B cell (primary cell): ENCODE measurements around the gene KRTCAP2. TPM values are rescaled to one million over a fixed set of nuclear protein-coding genes. Genes with fewer than 3 reads are reported as not detected.
A peak's percentile ranks its signal among the peaks of the same experiment; 100 is the strongest.

Experiments used
- ATAC-seq: fragments of 200-7000 bp; cut with Tn5 transposase; one replicate; pipeline ENCODE4 v1.10.0; 2021; ENCODE audit warnings: low read depth, mild to moderate bottlenecking, moderate number of reproducible peaks, moderate library complexity
- CTCF ChIA-PET: fragments of 350-600 bp; sonication (Branson Sonifier 250); formaldehyde crosslinking; loops from one replicate; lab custom pipeline; 2021; ENCODE audit warnings: antibody characterized with exemption, inconsistent platforms; lab: Charles Lee
- POLR2A ChIA-PET: fragments of 350-600 bp; sonication (Branson Sonifier 250); formaldehyde crosslinking; loops from one replicate; lab custom pipeline; 2021; ENCODE audit warnings: antibody characterized with exemption; lab: Charles Lee
- DNase-seq: peaks from one replicate; pipeline ENCODE4 v3.0.0; 2013
- H2AFZ ChIP-seq: 2 replicates; pipeline ENCODE4 v1.6.1; 2012; ENCODE audit warnings: mild to moderate bottlenecking, low read depth, low read length; ENCODE audit not compliant: insufficient read depth, poor library complexity, severe bottlenecking
- H3K27ac ChIP-seq, 2 donors: 1 replicate in 1 of 2; 2 replicates in 1 of 2; pipeline ENCODE4 v1.5.1; 2012 to 2013; ENCODE audit warnings: low read length in 2 of 2, mild to moderate bottlenecking in 2 of 2, moderate library complexity in 1 of 2
- H3K27me3 ChIP-seq, 4 experiments: fragments of 200-600 bp in 1 of 4; sonication (generic) in 1 of 4; replicated peaks in 1 of 4; 1 replicate in 2 of 4; 2 replicates in 2 of 4; pipeline versions ENCODE4 v1.6.1 to v1.7.0; 2013 to 2016; ENCODE audit warnings: low read length in 3 of 4, mild to moderate bottlenecking in 2 of 4, mixed read lengths in 1 of 4, moderate library complexity in 1 of 4; ENCODE audit not compliant: insufficient read depth in 4 of 4, control insufficient read depth in 3 of 4; ENCODE audit errors: control extremely low read depth in 1 of 4
- H3K36me3 ChIP-seq, 2 experiments: replicated peaks in 1 of 2; 1 replicate in 1 of 2; 2 replicates in 1 of 2; pipeline versions ENCODE4 v1.6.1 to v1.7.1; 2013; ENCODE audit warnings: low read length in 1 of 2; ENCODE audit not compliant: insufficient read depth in 2 of 2, control insufficient read depth in 1 of 2; ENCODE audit errors: control extremely low read depth in 1 of 2, extremely low read depth in 1 of 2
- H3K4me1 ChIP-seq, 2 donors: fragments of 200-600 bp in 1 of 2; sonication (generic) in 1 of 2; 1 replicate in 1 of 2; 2 replicates in 1 of 2; pipeline versions ENCODE4 v1.5.1 to v1.6.1; 2013 to 2017; ENCODE audit warnings: low read length in 2 of 2; ENCODE audit not compliant: control insufficient read depth in 2 of 2, insufficient read depth in 2 of 2
- H3K4me2 ChIP-seq: replicated peaks from 2 replicates; pipeline ENCODE3; 2012; ENCODE audit warnings: mild to moderate bottlenecking, low read depth, low read length; ENCODE audit not compliant: poor library complexity, severe bottlenecking
- H3K4me3 ChIP-seq, 5 experiments: fragments of 200-600 bp in 1 of 5; sonication (generic) in 1 of 5; 1 replicate in 3 of 5; 2 replicates in 2 of 5; pipeline versions ENCODE4 v1.5.1 to v1.7.0; 2011 to 2016; ENCODE audit warnings: low read length in 4 of 5, mild to moderate bottlenecking in 4 of 5, low read depth in 2 of 5, control low read depth in 1 of 5, moderate library complexity in 1 of 5; ENCODE audit not compliant: insufficient read depth in 1 of 5; ENCODE audit errors: control extremely low read depth in 1 of 5, extremely low read depth in 1 of 5
- H3K79me2 ChIP-seq: fragments of 200-600 bp; sonication (generic); one replicate; pipeline ENCODE4 v1.6.0; 2016; ENCODE audit warnings: low read length; ENCODE audit not compliant: control insufficient read depth, insufficient read depth
- H3K9ac ChIP-seq: fragments of 200-600 bp; sonication (generic); 2 replicates; pipeline ENCODE4 v1.6.1; 2017; ENCODE audit warnings: mild to moderate bottlenecking, low read length, moderate library complexity
- H3K9me3 ChIP-seq, 3 donors: one replicate each; pipeline versions ENCODE4 v1.6.1 to v1.7.1; 2013; ENCODE audit warnings: low read length in 2 of 3; ENCODE audit not compliant: control insufficient read depth in 2 of 3, insufficient read depth in 1 of 3; ENCODE audit errors: control extremely low read depth in 1 of 3
- H4K20me1 ChIP-seq: 2 replicates; pipeline ENCODE4 v1.6.0; 2012; ENCODE audit warnings: mild to moderate bottlenecking, low read length; ENCODE audit not compliant: insufficient read depth, control insufficient read depth, poor library complexity, severe bottlenecking
- H3K27ac Mint-ChIP-seq: one replicate; pipeline ENCODE4 v1.8.0; 2021; ENCODE audit warnings: mixed read lengths
- H3K27me3 Mint-ChIP-seq: one replicate; pipeline ENCODE4 v1.8.0; 2021; ENCODE audit warnings: mixed read lengths
- H3K4me1 Mint-ChIP-seq: one replicate; pipeline ENCODE4 v1.8.0; 2021; ENCODE audit warnings: mixed read lengths
- H3K4me3 Mint-ChIP-seq: one replicate; pipeline ENCODE4 v1.8.0; 2021; ENCODE audit warnings: mixed read lengths
- H3K9me3 Mint-ChIP-seq: one replicate; pipeline ENCODE4 v1.8.0; 2022; ENCODE audit warnings: mixed read lengths; ENCODE audit not compliant: insufficient read depth
- EZH2 ChIP-seq: IDR thresholded peaks from 2 replicates; pipeline ENCODE4 v1.6.1; 2012; ENCODE audit warnings: borderline replicate concordance, low read depth, mild to moderate bottlenecking, moderate library complexity, low read length; ENCODE audit not compliant: insufficient read depth, poor library complexity, severe bottlenecking
- WGBS: methylation state at CpG from one replicate; pipeline ENCODE4 v1.1.5; 2013; ENCODE audit warnings: missing lambda C conversion rate; ENCODE audit not compliant: insufficient coverage; 5-methylcytosine and 5-hydroxymethylcytosine counted together
- intact Hi-C: fragments of 100-400 bp; cut with micrococcal nuclease; formaldehyde crosslinking; loops from one replicate; pipeline ENCODE4 v1.10.0; 2022
- polyA plus RNA-seq: library from polyadenylated mRNA; depleted of rRNA; stranded (reverse); fragments of >200 nt; gene quantifications from 2 replicates; pipeline ENCODE4 v1.2.3, GENCODE V29; 2012
- total RNA-seq, 2 donors: library from RNA; stranded (reverse); fragments of 120-200 nt in 1 of 2; gene quantifications; 1 replicate in 1 of 2; 2 replicates in 1 of 2; pipeline versions ENCODE4 v1.2.3 to v1.2.4, GENCODE V29; 2013 to 2022
- TF ChIP-seq, protein P1 (sequence below): fragments of 200-600 bp; IDR thresholded peaks from one replicate; pipeline ENCODE4 v1.8.0; 2022; ENCODE audit warnings: antibody characterized with exemption, mild to moderate bottlenecking

Gene KRTCAP2
- total and polyA plus RNA-seq, 2 donors (not counting 1 experiment from before 2014, with no cell fraction given): 151 to 259 TPM

DNA sequence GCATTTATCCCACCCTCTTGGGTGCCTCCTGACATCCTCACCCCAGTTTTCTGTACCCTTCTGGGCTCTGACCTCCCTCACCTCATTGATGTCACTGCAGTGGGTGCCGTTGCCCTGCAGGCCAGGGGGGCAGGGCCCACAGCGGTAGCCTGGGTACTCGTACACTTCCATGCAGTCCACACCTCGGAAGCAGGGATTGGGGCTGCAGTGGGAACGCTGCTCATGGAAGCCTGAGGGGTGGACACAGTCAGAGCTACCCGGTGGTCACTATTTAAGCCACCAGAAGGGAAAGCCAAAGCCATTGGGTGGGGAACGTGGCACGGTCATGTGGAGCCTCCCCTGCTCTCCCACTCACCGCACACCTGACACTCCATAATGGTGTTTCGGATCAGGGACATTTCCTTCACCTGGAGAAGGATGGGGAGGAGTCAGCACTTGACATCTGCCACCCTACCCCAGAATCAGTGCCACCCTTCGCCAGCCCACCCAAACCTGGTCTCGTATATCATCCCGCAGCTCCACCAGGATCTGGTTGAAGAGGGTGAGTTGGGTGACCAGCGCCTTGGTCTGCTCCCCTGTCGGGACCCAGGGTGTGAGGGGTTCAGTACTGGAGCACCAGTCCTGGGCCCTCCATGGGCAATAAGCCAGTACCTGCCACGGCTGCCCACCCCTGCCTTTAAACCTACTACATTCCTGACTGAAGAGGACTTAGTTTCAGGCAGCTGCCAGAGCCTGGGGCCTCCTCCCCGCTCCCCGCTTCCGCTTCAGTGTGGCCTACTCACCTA, 29.8 kb upstream of the KRTCAP2 start:
- H3K4me2 ChIP-seq: no peak overlapping the region
- TF ChIP-seq, protein P1, sequence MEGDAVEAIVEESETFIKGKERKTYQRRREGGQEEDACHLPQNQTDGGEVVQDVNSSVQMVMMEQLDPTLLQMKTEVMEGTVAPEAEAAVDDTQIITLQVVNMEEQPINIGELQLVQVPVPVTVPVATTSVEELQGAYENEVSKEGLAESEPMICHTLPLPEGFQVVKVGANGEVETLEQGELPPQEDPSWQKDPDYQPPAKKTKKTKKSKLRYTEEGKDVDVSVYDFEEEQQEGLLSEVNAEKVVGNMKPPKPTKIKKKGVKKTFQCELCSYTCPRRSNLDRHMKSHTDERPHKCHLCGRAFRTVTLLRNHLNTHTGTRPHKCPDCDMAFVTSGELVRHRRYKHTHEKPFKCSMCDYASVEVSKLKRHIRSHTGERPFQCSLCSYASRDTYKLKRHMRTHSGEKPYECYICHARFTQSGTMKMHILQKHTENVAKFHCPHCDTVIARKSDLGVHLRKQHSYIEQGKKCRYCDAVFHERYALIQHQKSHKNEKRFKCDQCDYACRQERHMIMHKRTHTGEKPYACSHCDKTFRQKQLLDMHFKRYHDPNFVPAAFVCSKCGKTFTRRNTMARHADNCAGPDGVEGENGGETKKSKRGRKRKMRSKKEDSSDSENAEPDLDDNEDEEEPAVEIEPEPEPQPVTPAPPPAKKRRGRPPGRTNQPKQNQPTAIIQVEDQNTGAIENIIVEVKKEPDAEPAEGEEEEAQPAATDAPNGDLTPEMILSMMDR: no peak
- TF ChIP-seq EZH2: no peak
- H3K9me3 ChIP-seq: no peaks in the 10 kb centered on the region
- ChIA-PET POLR2A (no interaction called here), CTCF (interaction anchor here (0.6 to 1.4 kb wide), 3 partner anchors 9 to 288 kb away, joined by 3 to 4 read pairs (median 3); no protein-coding TSS in a partner anchor)
- ATAC-seq (no peak), DNase-seq (peak; percentile 20)
- H3K27ac ChIP-seq: no peak overlapping the region
- H3K9me3 Mint-ChIP-seq: no peaks in the 10 kb centered on the region
- no peaks in the 10 kb centered on the region for H4K20me1 ChIP-seq
- H3K9ac ChIP-seq: no peak overlapping the region
- H3K4me1 ChIP-seq: peaks cover 11 to 13% of the 10 kb centered on the region in 2 donors
- H2AFZ ChIP-seq: no peak overlapping the region
- 96% methylated on average over 14 of the region's 19 CpGs for WGBS
- intact Hi-C loops: no loop called here
- H3K4me3 Mint-ChIP-seq: no peak overlapping the region
- no peaks in the 10 kb centered on the region for H3K27me3 ChIP-seq
- H3K27me3 Mint-ChIP-seq: no peaks in the 10 kb centered on the region
- no peaks in the 10 kb centered on the region for H3K79me2 ChIP-seq
- no peaks in the 10 kb centered on the region for H3K36me3 ChIP-seq
- peaks cover 11% of the 10 kb centered on the region for H3K4me1 Mint-ChIP-seq
- H3K27ac Mint-ChIP-seq: no peak overlapping the region
- no peak overlapping the region for H3K4me3 ChIP-seq

DNA sequence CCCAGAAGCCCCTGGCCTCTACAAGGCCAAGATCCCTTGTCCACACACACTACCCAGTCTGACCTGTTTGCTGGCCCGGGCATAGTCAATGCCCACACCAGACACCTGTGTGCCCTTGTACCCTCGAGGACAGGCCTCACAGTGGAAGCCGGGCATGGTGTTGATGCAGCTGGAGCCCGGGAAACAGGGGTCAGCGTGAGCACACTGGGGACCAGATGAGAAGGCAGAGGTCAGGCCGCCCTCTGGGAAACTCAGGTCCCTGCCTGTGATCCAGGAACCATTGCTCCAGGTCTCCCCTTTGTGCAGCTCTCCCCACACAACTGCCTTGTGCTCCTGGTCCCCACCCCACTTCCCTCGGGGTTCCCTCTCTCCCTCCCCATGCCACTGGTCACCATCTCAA, 29.1 kb upstream of the KRTCAP2 start:
- H3K4me3 Mint-ChIP-seq: no peak overlapping the region
- DNase-seq (no peak), ATAC-seq (no peak)

More for the DNA sequence above, 29.1 kb upstream of the KRTCAP2 start:
- Mint-ChIP-seq H3K27ac (no peak overlapping the region), H3K4me1 (peaks cover 6% of the 10 kb centered on the region), H3K9me3 (no peaks in the 10 kb centered on the region), H3K27me3 (no peaks in the 10 kb centered on the region)
- Histone ChIP-seq H3K9ac (no peak overlapping the region), H3K36me3 (no peaks in the 10 kb centered on the region), H3K4me3 (no peak overlapping the region), H3K4me2 (no peak overlapping the region), H2AFZ (no peak overlapping the region), H3K27me3 (no peaks in the 10 kb centered on the region), H3K9me3 (no peaks in the 10 kb centered on the region), H3K79me2 (no peaks in the 10 kb centered on the region), H4K20me1 (no peaks in the 10 kb centered on the region), H3K27ac (no peak overlapping the region), H3K4me1 (peaks cover 4 to 6% of the 10 kb centered on the region in 2 donors)
- intact Hi-C loops: no loop called here
- TF ChIP-seq EZH2: no peak
- CTCF ChIA-PET: interaction anchor here (1.1 to 1.9 kb wide), 3 partner anchors 9 to 35 kb away, joined by 4 to 6 read pairs (median 5); no protein-coding TSS in a partner anchor
- POLR2A ChIA-PET: no interaction called here
- 93% methylated on average over 7 of the region's 7 CpGs for WGBS
